ENCODE results near the gene SPTBN5.

GRCh38 chr15:41861736-41862356 lies 32.0 kb downstream of the SPTBN5 start:
- no peak for TF ChIP-seq ZNF565 (CRISPR knock-in tag; conservative IDR thresholded peaks at IDR 0.05; ENCODE audit: low read depth)
- TF ChIP-seq, protein P1, sequence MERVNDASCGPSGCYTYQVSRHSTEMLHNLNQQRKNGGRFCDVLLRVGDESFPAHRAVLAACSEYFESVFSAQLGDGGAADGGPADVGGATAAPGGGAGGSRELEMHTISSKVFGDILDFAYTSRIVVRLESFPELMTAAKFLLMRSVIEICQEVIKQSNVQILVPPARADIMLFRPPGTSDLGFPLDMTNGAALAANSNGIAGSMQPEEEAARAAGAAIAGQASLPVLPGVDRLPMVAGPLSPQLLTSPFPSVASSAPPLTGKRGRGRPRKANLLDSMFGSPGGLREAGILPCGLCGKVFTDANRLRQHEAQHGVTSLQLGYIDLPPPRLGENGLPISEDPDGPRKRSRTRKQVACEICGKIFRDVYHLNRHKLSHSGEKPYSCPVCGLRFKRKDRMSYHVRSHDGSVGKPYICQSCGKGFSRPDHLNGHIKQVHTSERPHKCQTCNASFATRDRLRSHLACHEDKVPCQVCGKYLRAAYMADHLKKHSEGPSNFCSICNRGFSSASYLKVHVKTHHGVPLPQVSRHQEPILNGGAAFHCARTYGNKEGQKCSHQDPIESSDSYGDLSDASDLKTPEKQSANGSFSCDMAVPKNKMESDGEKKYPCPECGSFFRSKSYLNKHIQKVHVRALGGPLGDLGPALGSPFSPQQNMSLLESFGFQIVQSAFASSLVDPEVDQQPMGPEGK (CRISPR knock-in tag; IDR thresholded peaks at IDR 0.05; ENCODE audit: borderline replicate concordance) = no peak
- no peak for TF ChIP-seq OSR1 (CRISPR knock-in tag; IDR thresholded peaks at IDR 0.05)
- no peak for TF ChIP-seq ZFP3 (CRISPR knock-in tag; IDR thresholded peaks at IDR 0.05)
- TF ChIP-seq ZFP30 (CRISPR knock-in tag; IDR thresholded peaks at IDR 0.05) = no peak
- TF ChIP-seq SNAI2 (CRISPR knock-in tag; IDR thresholded peaks at IDR 0.05) = no peak
- TF ChIP-seq ESRRG (CRISPR knock-in tag; IDR thresholded peaks at IDR 0.05) = no peak
- TF ChIP-seq CSDC2 (CRISPR knock-in tag; IDR thresholded peaks at IDR 0.05) = no peak
- no peak for TF ChIP-seq RARB (CRISPR knock-in tag; IDR thresholded peaks at IDR 0.05)
